Right atrium auricular region (tissue), 2 donors: ENCODE data around the gene PTPRC. TPM values are rescaled to one million over a fixed set of nuclear protein-coding genes. Genes with fewer than 3 reads are reported as not detected.

Source experiments
- DNase-seq: peaks from one replicate; pipeline ENCODE4 v3.0.0-alpha.2; 2019; ENCODE audit warnings: low spot score
- H3K27ac ChIP-seq, 2 donors: fragments of 200-600 bp; sonication (generic); 1 replicate in 1 of 2; 2 replicates in 1 of 2; pipeline ENCODE4 v1.5.1; 2016 to 2019
- H3K27me3 ChIP-seq, 2 donors: fragments of 200-600 bp; sonication (generic); one replicate each; pipeline versions ENCODE4 v1.5.1 to v1.6.0; 2017 to 2019
- H3K36me3 ChIP-seq: fragments of 200-600 bp; sonication (generic); one replicate; pipeline ENCODE4 v1.5.1; 2016
- H3K4me1 ChIP-seq, 2 donors: fragments of 200-600 bp; sonication (generic); one replicate each; pipeline versions ENCODE4 v1.5.1 to v1.6.0; 2017 to 2019
- H3K4me3 ChIP-seq, 2 donors: fragments of 200-600 bp; sonication (generic); 1 replicate in 1 of 2; 2 replicates in 1 of 2; pipeline ENCODE4 v1.5.1; 2017 to 2019; ENCODE audit warnings: mild to moderate bottlenecking in 1 of 2, moderate library complexity in 1 of 2
- H3K9me3 ChIP-seq, 2 donors: fragments of 200-600 bp; sonication (generic); one replicate each; pipeline ENCODE4 v1.5.1; 2019
- CTCF ChIP-seq, 2 donors: fragments of 200-600 bp; sonication (generic); IDR thresholded peaks; one replicate each; pipeline ENCODE4 v1.5.1; 2019; ENCODE audit warnings: antibody characterized with exemption in 2 of 2
- total RNA-seq, 2 donors: library from RNA; depleted of rRNA; stranded (reverse); fragments of >200 nt; gene quantifications; one replicate each; pipeline ENCODE4 v1.1.0, GENCODE V29; 2016

Gene PTPRC, protein sequence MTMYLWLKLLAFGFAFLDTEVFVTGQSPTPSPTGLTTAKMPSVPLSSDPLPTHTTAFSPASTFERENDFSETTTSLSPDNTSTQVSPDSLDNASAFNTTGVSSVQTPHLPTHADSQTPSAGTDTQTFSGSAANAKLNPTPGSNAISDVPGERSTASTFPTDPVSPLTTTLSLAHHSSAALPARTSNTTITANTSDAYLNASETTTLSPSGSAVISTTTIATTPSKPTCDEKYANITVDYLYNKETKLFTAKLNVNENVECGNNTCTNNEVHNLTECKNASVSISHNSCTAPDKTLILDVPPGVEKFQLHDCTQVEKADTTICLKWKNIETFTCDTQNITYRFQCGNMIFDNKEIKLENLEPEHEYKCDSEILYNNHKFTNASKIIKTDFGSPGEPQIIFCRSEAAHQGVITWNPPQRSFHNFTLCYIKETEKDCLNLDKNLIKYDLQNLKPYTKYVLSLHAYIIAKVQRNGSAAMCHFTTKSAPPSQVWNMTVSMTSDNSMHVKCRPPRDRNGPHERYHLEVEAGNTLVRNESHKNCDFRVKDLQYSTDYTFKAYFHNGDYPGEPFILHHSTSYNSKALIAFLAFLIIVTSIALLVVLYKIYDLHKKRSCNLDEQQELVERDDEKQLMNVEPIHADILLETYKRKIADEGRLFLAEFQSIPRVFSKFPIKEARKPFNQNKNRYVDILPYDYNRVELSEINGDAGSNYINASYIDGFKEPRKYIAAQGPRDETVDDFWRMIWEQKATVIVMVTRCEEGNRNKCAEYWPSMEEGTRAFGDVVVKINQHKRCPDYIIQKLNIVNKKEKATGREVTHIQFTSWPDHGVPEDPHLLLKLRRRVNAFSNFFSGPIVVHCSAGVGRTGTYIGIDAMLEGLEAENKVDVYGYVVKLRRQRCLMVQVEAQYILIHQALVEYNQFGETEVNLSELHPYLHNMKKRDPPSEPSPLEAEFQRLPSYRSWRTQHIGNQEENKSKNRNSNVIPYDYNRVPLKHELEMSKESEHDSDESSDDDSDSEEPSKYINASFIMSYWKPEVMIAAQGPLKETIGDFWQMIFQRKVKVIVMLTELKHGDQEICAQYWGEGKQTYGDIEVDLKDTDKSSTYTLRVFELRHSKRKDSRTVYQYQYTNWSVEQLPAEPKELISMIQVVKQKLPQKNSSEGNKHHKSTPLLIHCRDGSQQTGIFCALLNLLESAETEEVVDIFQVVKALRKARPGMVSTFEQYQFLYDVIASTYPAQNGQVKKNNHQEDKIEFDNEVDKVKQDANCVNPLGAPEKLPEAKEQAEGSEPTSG (N-terminal part only)
- 10 to 100 TPM in 1 of 2 donors, 1 to 10 TPM in 1; 5.5 to 10.1 TPM for total RNA-seq

DNA sequence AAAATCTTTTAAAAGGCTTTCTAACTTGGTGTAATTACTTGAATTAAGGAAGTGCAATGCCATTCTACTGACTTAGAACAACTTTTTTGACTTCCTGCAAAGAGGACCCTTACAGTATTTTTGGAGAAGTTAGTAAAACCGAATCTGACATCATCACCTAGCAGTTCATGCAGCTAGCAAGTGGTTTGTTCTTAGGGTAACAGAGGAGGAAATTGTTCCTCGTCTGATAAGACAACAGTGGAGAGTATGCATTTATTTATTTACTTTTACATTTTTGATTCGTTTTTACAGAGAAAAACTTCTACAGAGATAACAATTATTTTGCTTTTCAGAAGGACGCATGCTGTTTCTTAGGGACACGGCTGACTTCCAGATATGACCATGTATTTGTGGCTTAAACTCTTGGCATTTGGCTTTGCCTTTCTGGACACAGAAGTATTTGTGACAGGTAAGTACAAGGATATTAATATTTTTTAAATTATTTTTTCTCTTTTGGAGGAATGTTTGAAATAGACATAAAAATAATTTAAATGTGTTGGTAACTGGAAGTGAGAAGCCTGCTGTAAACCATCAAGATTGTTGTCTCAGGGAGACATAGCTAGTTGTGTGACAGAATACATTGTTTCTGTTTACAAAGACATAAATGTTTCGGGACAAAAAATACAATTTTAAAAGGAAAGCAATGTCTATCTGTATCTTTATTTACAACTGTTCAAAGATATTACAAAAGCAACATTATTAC is at the start of gene PTPRC:
Gene PTPRC, plus strand, starts transcription at position 147 of the 742 bp plus-strand sequence. Its CDS starts 229 bp downstream, at position 376.
- no peaks in the 10 kb centered on the region for H3K4me1 ChIP-seq
- H3K36me3 ChIP-seq = no peaks in the 10 kb centered on the region
- H3K9me3 ChIP-seq = no peaks in the 10 kb centered on the region
- H3K4me3 ChIP-seq = peak within 1 kb of the TSS; percentile 8 to 16
- TF ChIP-seq CTCF (IDR thresholded peaks at IDR 0.05) = no peak
- no peak for DNase-seq
- no peaks in the 10 kb centered on the region for H3K27me3 ChIP-seq
- no peak within 1 kb of the TSS for H3K27ac ChIP-seq

DNA sequence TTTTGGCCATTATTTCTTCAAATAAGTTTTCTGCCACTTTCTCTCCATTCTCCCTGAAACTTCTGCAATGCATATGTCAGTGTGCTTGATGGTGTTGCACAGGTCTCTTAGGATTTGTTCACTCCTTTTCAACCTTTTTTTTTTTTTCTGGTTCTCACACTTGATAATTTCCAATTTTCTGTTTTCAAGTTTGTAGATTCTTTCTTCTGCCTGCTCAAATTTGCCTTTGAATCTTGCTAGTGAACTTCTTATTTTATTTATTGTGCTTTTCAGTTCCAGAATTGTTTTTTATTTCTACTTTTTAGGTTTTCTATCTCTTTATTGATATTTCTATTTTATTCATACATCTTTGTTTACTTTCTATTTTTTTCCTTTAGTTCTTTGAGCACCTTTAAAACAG is 48.4 kb upstream of the PTPRC start:
- Histone ChIP-seq H3K4me1 (no peaks in the 10 kb centered on the region), H3K27me3 (no peaks in the 10 kb centered on the region), H3K36me3 (no peaks in the 10 kb centered on the region), H3K4me3 (no peak overlapping the region), H3K9me3 (peaks cover 6 to 13% of the 10 kb centered on the region in 2 donors), H3K27ac (no peak overlapping the region)
- TF ChIP-seq CTCF (IDR thresholded peaks at IDR 0.05) = no peak
- DNase-seq = no peak

- DNase-seq = no peak
- H3K27ac ChIP-seq = no peak overlapping the region
- H3K36me3 ChIP-seq = no peaks in the 10 kb centered on the region
- no peaks in the 10 kb centered on the region for H3K9me3 ChIP-seq
- no peaks in the 10 kb centered on the region for H3K27me3 ChIP-seq
- no peak for TF ChIP-seq CTCF (IDR thresholded peaks at IDR 0.05)
- H3K4me3 ChIP-seq = no peak overlapping the region
- H3K4me1 ChIP-seq = no peaks in the 10 kb centered on the region
These were observed 43.1 kb upstream of the PTPRC start for GRCh38 chr1:198595765-198596164.

GRCh38 chr1:198597690-198598430 is 41.0 kb upstream of the PTPRC start:
- no peak overlapping the region for H3K4me3 ChIP-seq
- no peak for TF ChIP-seq CTCF (IDR thresholded peaks at IDR 0.05)
- no peak overlapping the region for H3K27ac ChIP-seq
- no peaks in the 10 kb centered on the region for H3K4me1 ChIP-seq
- no peaks in the 10 kb centered on the region for H3K27me3 ChIP-seq
- no peaks in the 10 kb centered on the region for H3K36me3 ChIP-seq
- H3K9me3 ChIP-seq = no peaks in the 10 kb centered on the region
- DNase-seq = no peak
